HCT116 (cell line): ENCODE results near the gene SRPK3. TPM values are rescaled to one million over a fixed set of nuclear protein-coding genes. Genes with fewer than 3 reads are reported as not detected.

Source experiments
- ATAC-seq: fragments of 200-7000 bp; cut with Tn5 transposase; 2 replicates; pipeline ENCODE4 v1.9.1; 2020; ENCODE audit warnings: mild to moderate bottlenecking, moderate library complexity
- BruUV-seq: library from RNA; stranded (reverse); fragments of 400-500 nt; replicated peaks from 2 replicates; lab custom pipeline; 2021; lab: Mats Ljungman, UMichigan
- CTCF ChIA-PET: fragments of 300-600 bp; sonication (Branson Sonifier 250); formaldehyde crosslinking; loops from one replicate; lab custom pipeline; 2021; ENCODE audit warnings: antibody characterized with exemption; lab: Charles Lee
- POLR2A ChIA-PET: fragments of 300-600, 350-600 bp; sonication (Branson Sonifier 250); formaldehyde crosslinking; loops from one replicate; lab custom pipeline; 2021; ENCODE audit warnings: antibody characterized with exemption; lab: Charles Lee
- RAD21 ChIA-PET, 2 experiments: fragments of 300-600 bp; sonication (Branson Sonifier 250); formaldehyde crosslinking; loops; one replicate each; lab custom pipeline; 2023; ENCODE audit warnings: low total read pairs in 2 of 2; ENCODE audit not compliant: uncharacterized antibody in 2 of 2, unreplicated experiment in 2 of 2, low non-redundant PET in 1 of 2; lab: Charles Lee
- DNase-seq: peaks from one replicate; pipeline ENCODE4 v3.0.0-alpha.2; 2010; ENCODE audit warnings: low read depth, low spot score
- H2AFZ ChIP-seq: fragments of 200-600 bp; shearing (Covaris generic), sonication (generic); 2 replicates; pipeline ENCODE4 v1.6.1; 2017; ENCODE audit warnings: low read depth, mixed run types, mixed read lengths, antibody characterized with exemption, low read length; ENCODE audit not compliant: poor library complexity, severe bottlenecking
- H3K27ac ChIP-seq: 2 replicates; pipeline ENCODE4 v1.5.1; 2012; ENCODE audit warnings: low read depth, low read length
- H3K27me3 ChIP-seq: fragments of 200-600 bp; sonication (generic); 2 replicates; pipeline ENCODE4 v1.6.1; 2016; ENCODE audit warnings: mixed run types, low read length, mixed read lengths; ENCODE audit not compliant: insufficient read depth
- H3K36me3 ChIP-seq, 2 experiments: fragments of 200-500 bp in 1 of 2; fragments of 200-600 bp in 1 of 2; sonication (Bioruptor generic) in 1 of 2; sonication (generic) in 1 of 2; 2 replicates each; pipeline versions ENCODE4 v1.5.1 to v1.6.1; 2014 to 2016; ENCODE audit warnings: low read length in 2 of 2, inconsistent platforms in 1 of 2, mixed read lengths in 1 of 2, mixed run types in 1 of 2; ENCODE audit not compliant: insufficient read depth in 2 of 2, control insufficient read depth in 1 of 2
- H3K4me1 ChIP-seq, 2 experiments: fragments of 200-600 bp in 1 of 2; sonication (generic) in 1 of 2; 2 replicates each; pipeline versions ENCODE4 v1.5.1 to v1.6.1; 2012 to 2017; ENCODE audit warnings: low read length in 2 of 2, inconsistent platforms in 1 of 2, mild to moderate bottlenecking in 1 of 2, mixed read lengths in 1 of 2, mixed run types in 1 of 2, moderate library complexity in 1 of 2; ENCODE audit not compliant: insufficient read depth in 2 of 2, control insufficient read depth in 1 of 2
- H3K4me2 ChIP-seq: fragments of 200-600 bp; sonication (generic); 2 replicates; pipeline ENCODE4 v1.6.1; 2017; ENCODE audit warnings: mixed run types, low read length, mixed read lengths
- H3K4me3 ChIP-seq, 2 experiments: fragments of 200-600 bp in 1 of 2; sonication (generic) in 1 of 2; replicated peaks in 1 of 2; 2 replicates each; pipeline ENCODE4 v1.5.1; 2011 to 2016; ENCODE audit warnings: low read length in 2 of 2, control low read depth in 1 of 2, low read depth in 1 of 2, mild to moderate bottlenecking in 1 of 2, mixed read lengths in 1 of 2, mixed run types in 1 of 2
- H3K79me2 ChIP-seq: fragments of 200-600 bp; sonication (generic); 2 replicates; pipeline ENCODE4 v1.6.1; 2017; ENCODE audit warnings: mild to moderate bottlenecking, mixed run types, low read length, moderate library complexity, mixed read lengths; ENCODE audit not compliant: insufficient read depth
- H3K9ac ChIP-seq: fragments of 200-600 bp; sonication (generic); 2 replicates; pipeline ENCODE4 v1.6.1; 2016; ENCODE audit warnings: low read length, mixed read lengths
- H3K9me2 ChIP-seq: fragments of 200-600 bp; sonication (generic), shearing (Covaris generic); 2 replicates; pipeline ENCODE4 v1.6.1; 2017; ENCODE audit warnings: mixed run types, mild to moderate bottlenecking, moderate library complexity; ENCODE audit not compliant: insufficient read depth
- H3K9me3 ChIP-seq, 2 experiments: fragments of 200-500 bp in 1 of 2; fragments of 200-600 bp in 1 of 2; sonication (Bioruptor generic) in 1 of 2; sonication (generic) in 1 of 2; 2 replicates each; pipeline ENCODE4 v1.6.1; 2014 to 2017; ENCODE audit warnings: low read length in 2 of 2, mixed read lengths in 2 of 2, inconsistent platforms in 1 of 2, low read depth in 1 of 2, mild to moderate bottlenecking in 1 of 2, mixed run types in 1 of 2, moderate library complexity in 1 of 2; ENCODE audit not compliant: control insufficient read depth in 1 of 2, insufficient read depth in 1 of 2
- H4K20me1 ChIP-seq: fragments of 200-600 bp; sonication (generic), shearing (Covaris generic); 2 replicates; pipeline ENCODE4 v1.6.1; 2017; ENCODE audit warnings: mixed run types, mild to moderate bottlenecking, moderate library complexity; ENCODE audit not compliant: insufficient read depth
- ATF3 ChIP-seq: IDR thresholded peaks from 2 replicates; pipeline ENCODE4 v1.6.1; 2012
- CEBPB ChIP-seq: IDR thresholded peaks from 2 replicates; pipeline ENCODE4 v1.6.1; 2012; ENCODE audit warnings: low read depth
- EZH2 ChIP-seq: fragments of 200-600 bp; sonication (generic); IDR thresholded peaks from 2 replicates; pipeline ENCODE4 v1.6.1; 2017; ENCODE audit warnings: antibody characterized with exemption, mixed run types
- MAX ChIP-seq: IDR thresholded peaks from 2 replicates; pipeline ENCODE4 v1.6.1; 2012
- POLR2A ChIP-seq: IDR thresholded peaks from 2 replicates; pipeline ENCODE4 v1.7.0; 2011; ENCODE audit warnings: borderline replicate concordance; ENCODE audit not compliant: insufficient read depth, insufficient read length; ENCODE audit errors: extremely low read depth
- POLR2AphosphoS5 ChIP-seq: IDR thresholded peaks from 2 replicates; pipeline ENCODE4 v1.6.1; 2011; ENCODE audit warnings: mild to moderate bottlenecking, low read depth, low read length, moderate library complexity
- RAD21 ChIP-seq: IDR thresholded peaks from 2 replicates; pipeline ENCODE4 v1.6.1; 2012; ENCODE audit warnings: low read depth, mild to moderate bottlenecking
- SIN3A ChIP-seq: IDR thresholded peaks from 2 replicates; pipeline ENCODE4 v1.6.1; 2012; ENCODE audit warnings: low read depth
- SP1 ChIP-seq: IDR thresholded peaks from 2 replicates; pipeline ENCODE4 v1.6.1; 2012; ENCODE audit warnings: low read depth
- TCF7L2 ChIP-seq: IDR thresholded peaks from 2 replicates; pipeline ENCODE4 v1.7.0; 2011; ENCODE audit warnings: borderline replicate concordance, inconsistent platforms; ENCODE audit not compliant: insufficient read depth, insufficient read length; ENCODE audit errors: extremely low read depth
- YY1 ChIP-seq: IDR thresholded peaks from 2 replicates; pipeline ENCODE4 v1.6.1; 2011; ENCODE audit warnings: low read length, low read depth, moderate library complexity, mild to moderate bottlenecking; ENCODE audit not compliant: insufficient replicate concordance; ENCODE audit errors: extremely low read depth
- ZBTB33 ChIP-seq: IDR thresholded peaks from 2 replicates; pipeline ENCODE4 v1.6.1; 2011; ENCODE audit warnings: mild to moderate bottlenecking, low read length, moderate library complexity; ENCODE audit not compliant: insufficient replicate concordance; ENCODE audit errors: extremely low read depth
- ZFX ChIP-seq: fragments of 450-650 bp; IDR thresholded peaks from 2 replicates; pipeline ENCODE4 v1.6.1; 2017
- ZNF274 ChIP-seq: fragments of 200-500 bp; sonication (Bioruptor generic); IDR thresholded peaks from 2 replicates; pipeline ENCODE4 v1.6.1; 2014; ENCODE audit warnings: mild to moderate bottlenecking, low read depth, low read length, inconsistent platforms
- intact Hi-C: fragments of 100-400 bp; cut with micrococcal nuclease; formaldehyde crosslinking; loops from 2 replicates; pipeline ENCODE4 v1.10.0; 2022
- total RNA-seq: library from RNA; stranded (reverse); gene quantifications from one replicate; pipeline ENCODE4 v1.2.1, GENCODE V29; 2021; ENCODE audit not compliant: unreplicated experiment
- TF ChIP-seq, protein P1 (sequence below): IDR thresholded peaks from 2 replicates; pipeline ENCODE4 v1.6.1; 2012; ENCODE audit warnings: low read depth

The SRPK3 gene
- total RNA-seq, 1 experiment from 2014 or later, result not detected

DNA sequence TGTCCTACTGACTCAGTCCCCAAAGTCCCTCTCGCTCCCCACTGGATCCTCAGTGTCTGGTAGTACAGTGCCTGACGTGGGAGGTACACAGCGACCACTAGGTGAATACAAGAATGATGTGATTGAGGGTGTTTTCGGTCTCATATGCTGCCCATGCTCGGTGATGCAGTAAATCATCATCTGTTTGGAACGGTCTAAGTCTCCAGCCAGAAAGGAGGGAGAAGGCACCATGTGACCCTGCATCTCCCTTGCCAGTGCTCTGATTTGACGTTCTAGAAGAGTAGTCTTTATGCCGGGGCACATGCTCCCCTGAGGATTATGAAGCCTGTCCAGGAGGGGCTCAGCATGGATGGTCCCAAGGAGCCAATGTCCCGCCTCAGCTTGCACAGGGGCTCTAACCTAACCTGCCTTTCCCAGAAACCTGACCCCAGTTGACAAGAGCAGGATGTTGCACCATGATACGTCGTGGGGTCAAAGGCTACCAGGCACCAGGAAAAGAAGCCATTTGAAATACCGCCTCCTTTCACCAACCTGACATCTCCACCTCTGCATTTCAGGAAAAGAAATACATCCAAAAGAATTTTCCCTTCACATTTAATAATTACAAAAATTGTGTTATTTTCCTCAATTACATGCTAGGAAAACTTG lies 30.6 kb upstream of the SRPK3 start:
- Histone ChIP-seq H3K9me3 (no peaks in the 10 kb centered on the region), H2AFZ (no peak overlapping the region), H3K27me3 (no peaks in the 10 kb centered on the region), H3K4me2 (no peak overlapping the region), H3K9ac (no peak overlapping the region), H3K4me1 (no peaks in the 10 kb centered on the region)
- CTCF ChIA-PET, result no interaction called here
- TF ChIP-seq, protein P1, sequence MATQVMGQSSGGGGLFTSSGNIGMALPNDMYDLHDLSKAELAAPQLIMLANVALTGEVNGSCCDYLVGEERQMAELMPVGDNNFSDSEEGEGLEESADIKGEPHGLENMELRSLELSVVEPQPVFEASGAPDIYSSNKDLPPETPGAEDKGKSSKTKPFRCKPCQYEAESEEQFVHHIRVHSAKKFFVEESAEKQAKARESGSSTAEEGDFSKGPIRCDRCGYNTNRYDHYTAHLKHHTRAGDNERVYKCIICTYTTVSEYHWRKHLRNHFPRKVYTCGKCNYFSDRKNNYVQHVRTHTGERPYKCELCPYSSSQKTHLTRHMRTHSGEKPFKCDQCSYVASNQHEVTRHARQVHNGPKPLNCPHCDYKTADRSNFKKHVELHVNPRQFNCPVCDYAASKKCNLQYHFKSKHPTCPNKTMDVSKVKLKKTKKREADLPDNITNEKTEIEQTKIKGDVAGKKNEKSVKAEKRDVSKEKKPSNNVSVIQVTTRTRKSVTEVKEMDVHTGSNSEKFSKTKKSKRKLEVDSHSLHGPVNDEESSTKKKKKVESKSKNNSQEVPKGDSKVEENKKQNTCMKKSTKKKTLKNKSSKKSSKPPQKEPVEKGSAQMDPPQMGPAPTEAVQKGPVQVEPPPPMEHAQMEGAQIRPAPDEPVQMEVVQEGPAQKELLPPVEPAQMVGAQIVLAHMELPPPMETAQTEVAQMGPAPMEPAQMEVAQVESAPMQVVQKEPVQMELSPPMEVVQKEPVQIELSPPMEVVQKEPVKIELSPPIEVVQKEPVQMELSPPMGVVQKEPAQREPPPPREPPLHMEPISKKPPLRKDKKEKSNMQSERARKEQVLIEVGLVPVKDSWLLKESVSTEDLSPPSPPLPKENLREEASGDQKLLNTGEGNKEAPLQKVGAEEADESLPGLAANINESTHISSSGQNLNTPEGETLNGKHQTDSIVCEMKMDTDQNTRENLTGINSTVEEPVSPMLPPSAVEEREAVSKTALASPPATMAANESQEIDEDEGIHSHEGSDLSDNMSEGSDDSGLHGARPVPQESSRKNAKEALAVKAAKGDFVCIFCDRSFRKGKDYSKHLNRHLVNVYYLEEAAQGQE, result no peak
- TF ChIP-seq YY1, result no peak
- no peak for TF ChIP-seq POLR2AphosphoS5
- TF ChIP-seq SIN3A, result no peak
- no peak for TF ChIP-seq EZH2
- TF ChIP-seq MAX, result no peak
- TF ChIP-seq ZFX, result no peak
- no peak for TF ChIP-seq TCF7L2
- no peak for TF ChIP-seq POLR2A
- no peak for TF ChIP-seq SP1
- no peak for TF ChIP-seq CEBPB
- no peak for TF ChIP-seq RAD21
- TF ChIP-seq ZBTB33, result no peak
- TF ChIP-seq ZNF274, result no peak
- no peak for TF ChIP-seq ATF3
- TF ChIP-seq, all 23 proteins: peak for 0
- no TSS peak for BruUV-seq
- Histone ChIP-seq H3K79me2 (no peaks in the 10 kb centered on the region), H3K27ac (no peak overlapping the region), H3K4me3 (no peak overlapping the region), H3K36me3 (no peaks in the 10 kb centered on the region), H4K20me1 (no peaks in the 10 kb centered on the region), H3K9me2 (no peaks in the 10 kb centered on the region)
- ATAC-seq (no peak), DNase-seq (no peak)
- intact Hi-C loops, result no loop called here
- POLR2A ChIA-PET, result no interaction called here
- RAD21 ChIA-PET, result no interaction called here
